Stimulated activated CD4-positive, alpha-beta T cell treated with anti-CD3 and anti-CD28 coated beads, TNF-alpha, amount 100 ng/mL, for 4 hours (primary cell): Measurements from ENCODE around the gene RUFY3.
"Not testable (repeated sequence)": the region's sequence is repeated elsewhere in the genome, so short reads cannot be mapped to it uniquely, and the experiment has no call there.

ENCODE experiments used
- DNase-seq, 3 experiments: peaks; one replicate each; pipeline ENCODE4 v3.0.0-alpha.2; 2020; ENCODE audit warnings: low read depth in 3 of 3

The RUFY3 gene

GRCh38 chr4:70721747-70722146 lies at the start of gene RUFY3:
Gene RUFY3 (plus strand): TSS chr4:70721964. CDS start chr4:70722574, 610 bp downstream.
- DNase-seq = no peak

- no peak for DNase-seq
These were observed 47.6 kb upstream of the RUFY3 start for GRCh38 chr4:70674191-70674590.

GRCh38 chr4:70674731-70675130 lies 47.0 kb upstream of the RUFY3 start:
- no peak for DNase-seq

GRCh38 chr4:70676554-70677090 lies 45.1 kb upstream of the RUFY3 start:
- no peak for DNase-seq

- no peak for DNase-seq
These were observed 43.3 kb upstream of the RUFY3 start for GRCh38 chr4:70678383-70678999.

- no peak for DNase-seq
These were observed 40.8 kb upstream of the RUFY3 start for GRCh38 chr4:70680934-70681333.

- DNase-seq = no peak
These were observed 40.1 kb upstream of the RUFY3 start for GRCh38 chr4:70681704-70682103.

- DNase-seq = not testable (repeated sequence)
These were observed 39.6 kb upstream of the RUFY3 start for GRCh38 chr4:70682142-70682541.

GRCh38 chr4:70687392-70687791 lies 34.4 kb upstream of the RUFY3 start:
- DNase-seq = peak in 1 of 3 experiments; percentile 6

GRCh38 chr4:70687821-70688794 lies 33.7 kb upstream of the RUFY3 start, which contains the start of gene UTP3:
Gene UTP3 (plus strand): TSS chr4:70688532. CDS start chr4:70688678, 146 bp downstream.
- peak; percentile 84 to 89 (median 88) for DNase-seq

GRCh38 chr4:70688795-70689231 lies 33.0 kb upstream of the RUFY3 start:
- DNase-seq = no peak

GRCh38 chr4:70691661-70692060 lies 30.1 kb upstream of the RUFY3 start:
- no peak for DNase-seq

GRCh38 chr4:70694633-70695032 lies 27.1 kb upstream of the RUFY3 start:
- not testable (repeated sequence) for DNase-seq

GRCh38 chr4:70698435-70698834 lies 23.3 kb upstream of the RUFY3 start:
- not testable (repeated sequence) for DNase-seq

- DNase-seq = no peak
These were observed 21.1 kb upstream of the RUFY3 start for GRCh38 chr4:70700712-70701111.

- DNase-seq = no peak
These were observed 20.5 kb upstream of the RUFY3 start for GRCh38 chr4:70701271-70701670.

GRCh38 chr4:70702592-70702991 lies 19.2 kb upstream of the RUFY3 start:
- DNase-seq = not testable (repeated sequence)

GRCh38 chr4:70703619-70704214 lies 18.0 kb upstream of the RUFY3 start:
- DNase-seq = no peak

GRCh38 chr4:70704215-70704930 lies 17.4 kb upstream of the RUFY3 start:
- DNase-seq = peak; percentile 22 to 37 (median 29)

GRCh38 chr4:70704931-70705182 lies 16.9 kb upstream of the RUFY3 start:
- DNase-seq = no peak

- peak; percentile 51 to 54 (median 53) for DNase-seq
These were observed 16.4 kb upstream of the RUFY3 start for GRCh38 chr4:70705183-70706043.
